Stimulated activated naive B cell treated with anti-CD40 and anti-IgM and Interleukin-4, amounts not matched to agents 10 μg/mL and 1 μg/mL and 100 μg/mL, for 72 hours (primary cell): ENCODE results near the gene IQGAP2.

Experiments
- ATAC-seq, 2 donors: fragments of 150-1000 bp; cut with Tn5 transposase; replicated peaks; 2 replicates each; pipeline ENCODE4 v1.10.0; 2021; ENCODE audit warnings: moderate library complexity in 1 of 2
- DNase-seq: peaks from one replicate; pipeline ENCODE4 v3.0.0; 2021
- H3K27ac Mint-ChIP-seq: one replicate; pipeline ENCODE4 v1.8.0; 2022; ENCODE audit warnings: mild to moderate bottlenecking, mixed read lengths
- H3K27me3 Mint-ChIP-seq, 2 donors: one replicate each; pipeline ENCODE4 v1.8.0; 2022; ENCODE audit warnings: mixed read lengths in 2 of 2
- H3K36me3 Mint-ChIP-seq, 2 donors: one replicate each; pipeline ENCODE4 v1.8.0; 2022; ENCODE audit warnings: mixed read lengths in 2 of 2, mild to moderate bottlenecking in 1 of 2
- H3K4me1 Mint-ChIP-seq, 2 donors: one replicate each; pipeline ENCODE4 v1.8.0; 2022; ENCODE audit warnings: mixed read lengths in 2 of 2, mild to moderate bottlenecking in 1 of 2
- H3K4me3 Mint-ChIP-seq, 2 donors: one replicate each; pipeline ENCODE4 v1.8.0; 2022; ENCODE audit warnings: mild to moderate bottlenecking in 2 of 2, mixed read lengths in 2 of 2, moderate library complexity in 1 of 2
- H3K9me3 Mint-ChIP-seq, 2 donors: one replicate each; pipeline ENCODE4 v1.8.0; 2022; ENCODE audit warnings: mixed read lengths in 2 of 2, mild to moderate bottlenecking in 1 of 2

Gene IQGAP2

GRCh38 chr5:76685704-76686103 is 282.6 kb downstream of the IQGAP2 start:
- Mint-ChIP-seq H3K27me3 (no peaks in the 10 kb centered on the region), H3K4me3 (no peak overlapping the region), H3K36me3 (peaks cover 0 to 8% of the 10 kb centered on the region in 2 donors), H3K4me1 (peaks cover 10 to 13% of the 10 kb centered on the region in 2 donors), H3K9me3 (no peaks in the 10 kb centered on the region), H3K27ac (no peak overlapping the region)
- DNase-seq (no peak), ATAC-seq (no peak)

- H3K36me3 Mint-ChIP-seq, result peaks cover 0 to 8% of the 10 kb centered on the region in 2 donors
- H3K27me3 Mint-ChIP-seq, result no peaks in the 10 kb centered on the region
- ATAC-seq, result no peak
- H3K27ac Mint-ChIP-seq, result no peak overlapping the region
- no peaks in the 10 kb centered on the region for H3K9me3 Mint-ChIP-seq
- peaks cover 10 to 13% of the 10 kb centered on the region in 2 donors for H3K4me1 Mint-ChIP-seq
- H3K4me3 Mint-ChIP-seq, result no peak overlapping the region
- DNase-seq, result no peak
Observed at GRCh38 chr5:76688212-76688611, 285.1 kb downstream of the IQGAP2 start.

GRCh38 chr5:76688836-76689235 is 285.8 kb downstream of the IQGAP2 start:
- ATAC-seq (no peak), DNase-seq (no peak)
- H3K36me3 Mint-ChIP-seq, result peaks cover 0 to 8% of the 10 kb centered on the region in 2 donors
- H3K4me1 Mint-ChIP-seq, result peaks cover 8 to 13% of the 10 kb centered on the region in 2 donors
- H3K4me3 Mint-ChIP-seq, result no peak overlapping the region
- no peaks in the 10 kb centered on the region for H3K27me3 Mint-ChIP-seq
- no peaks in the 10 kb centered on the region for H3K9me3 Mint-ChIP-seq
- no peak overlapping the region for H3K27ac Mint-ChIP-seq

GRCh38 chr5:76689321-76690036 is 286.4 kb downstream of the IQGAP2 start:
- peaks cover 0 to 8% of the 10 kb centered on the region in 2 donors for H3K36me3 Mint-ChIP-seq
- peaks cover 4 to 7% of the 10 kb centered on the region in 2 donors for H3K4me1 Mint-ChIP-seq
- H3K9me3 Mint-ChIP-seq, result no peaks in the 10 kb centered on the region
- no peak for DNase-seq
- H3K4me3 Mint-ChIP-seq, result no peak overlapping the region
- no peak for ATAC-seq
- no peaks in the 10 kb centered on the region for H3K27me3 Mint-ChIP-seq
- peak overlapping the region; percentile 14 for H3K27ac Mint-ChIP-seq

- Mint-ChIP-seq H3K36me3 (peaks cover 0 to 8% of the 10 kb centered on the region in 2 donors), H3K9me3 (no peaks in the 10 kb centered on the region), H3K27me3 (no peaks in the 10 kb centered on the region), H3K27ac (peak overlapping the region; percentile 14), H3K4me3 (no peak overlapping the region), H3K4me1 (peaks cover 0 to under 1% of the 10 kb centered on the region in 2 donors)
- ATAC-seq (no peak), DNase-seq (no peak)
Observed at GRCh38 chr5:76690037-76690679, 287.1 kb downstream of the IQGAP2 start.

GRCh38 chr5:76690704-76691466 is 287.8 kb downstream of the IQGAP2 start:
- ATAC-seq (no peak), DNase-seq (no peak)
- Mint-ChIP-seq H3K36me3 (peaks cover 0 to 4% of the 10 kb centered on the region in 2 donors), H3K27me3 (no peaks in the 10 kb centered on the region), H3K9me3 (no peaks in the 10 kb centered on the region), H3K4me3 (no peak overlapping the region), H3K27ac (peak overlapping the region; percentile 14), H3K4me1 (no peaks in the 10 kb centered on the region)

- Mint-ChIP-seq H3K36me3 (peaks cover 0 to 3% of the 10 kb centered on the region in 2 donors), H3K27me3 (no peaks in the 10 kb centered on the region), H3K4me1 (no peaks in the 10 kb centered on the region), H3K4me3 (no peak overlapping the region), H3K27ac (no peak overlapping the region), H3K9me3 (no peaks in the 10 kb centered on the region)
- ATAC-seq, result peak in 1 of 2 donors; percentile 31
- no peak for DNase-seq
Observed at GRCh38 chr5:76691467-76692273, 288.6 kb downstream of the IQGAP2 start.

GRCh38 chr5:76692274-76692540 is 289.1 kb downstream of the IQGAP2 start:
- H3K4me1 Mint-ChIP-seq, result no peaks in the 10 kb centered on the region
- DNase-seq, result no peak
- no peaks in the 10 kb centered on the region for H3K27me3 Mint-ChIP-seq
- no peak overlapping the region for H3K4me3 Mint-ChIP-seq
- ATAC-seq, result no peak
- H3K9me3 Mint-ChIP-seq, result no peaks in the 10 kb centered on the region
- peaks cover 0 to 3% of the 10 kb centered on the region in 2 donors for H3K36me3 Mint-ChIP-seq
- no peak overlapping the region for H3K27ac Mint-ChIP-seq

- H3K36me3 Mint-ChIP-seq, result peaks cover 0 to 3% of the 10 kb centered on the region in 2 donors
- no peak overlapping the region for H3K27ac Mint-ChIP-seq
- no peak overlapping the region for H3K4me3 Mint-ChIP-seq
- no peak for ATAC-seq
- no peaks in the 10 kb centered on the region for H3K4me1 Mint-ChIP-seq
- no peaks in the 10 kb centered on the region for H3K27me3 Mint-ChIP-seq
- no peaks in the 10 kb centered on the region for H3K9me3 Mint-ChIP-seq
- DNase-seq, result no peak
Observed at GRCh38 chr5:76692651-76693050, 289.6 kb downstream of the IQGAP2 start.

GRCh38 chr5:76693141-76693540 is 290.1 kb downstream of the IQGAP2 start:
- peaks cover 0 to 3% of the 10 kb centered on the region in 2 donors for H3K36me3 Mint-ChIP-seq

GRCh38 chr5:76694317-76694716 is 291.2 kb downstream of the IQGAP2 start:
- ATAC-seq (no peak), DNase-seq (no peak)
- Mint-ChIP-seq H3K4me1 (no peaks in the 10 kb centered on the region), H3K4me3 (no peak overlapping the region), H3K27ac (no peak overlapping the region), H3K36me3 (peaks cover 0 to 3% of the 10 kb centered on the region in 2 donors), H3K9me3 (no peaks in the 10 kb centered on the region), H3K27me3 (no peaks in the 10 kb centered on the region)

More at GRCh38 chr5:76693141-76693540, 290.1 kb downstream of the IQGAP2 start:
- Mint-ChIP-seq H3K27ac (no peak overlapping the region), H3K27me3 (no peaks in the 10 kb centered on the region), H3K9me3 (no peaks in the 10 kb centered on the region), H3K4me3 (no peak overlapping the region), H3K4me1 (no peaks in the 10 kb centered on the region)
- DNase-seq (no peak), ATAC-seq (no peak)

- no peak overlapping the region for H3K4me3 Mint-ChIP-seq
- H3K27ac Mint-ChIP-seq, result no peak overlapping the region
- no peaks in the 10 kb centered on the region for H3K4me1 Mint-ChIP-seq
- H3K27me3 Mint-ChIP-seq, result no peaks in the 10 kb centered on the region
- no peaks in the 10 kb centered on the region for H3K9me3 Mint-ChIP-seq
- no peaks in the 10 kb centered on the region for H3K36me3 Mint-ChIP-seq
- no peak for DNase-seq
- ATAC-seq, result no peak
Observed at GRCh38 chr5:76695346-76695745, 292.3 kb downstream of the IQGAP2 start.

GRCh38 chr5:76696251-76696650 is 293.2 kb downstream of the IQGAP2 start:
- peaks cover 0 to 3% of the 10 kb centered on the region in 2 donors for H3K36me3 Mint-ChIP-seq
- H3K9me3 Mint-ChIP-seq, result no peaks in the 10 kb centered on the region
- no peaks in the 10 kb centered on the region for H3K27me3 Mint-ChIP-seq
- no peaks in the 10 kb centered on the region for H3K4me1 Mint-ChIP-seq
- ATAC-seq (no peak), DNase-seq (no peak)
- H3K4me3 Mint-ChIP-seq, result no peak overlapping the region
- H3K27ac Mint-ChIP-seq, result no peak overlapping the region

- DNase-seq, result no peak
- Mint-ChIP-seq H3K27me3 (no peaks in the 10 kb centered on the region), H3K36me3 (peaks cover 0 to 3% of the 10 kb centered on the region in 2 donors), H3K4me3 (no peak overlapping the region), H3K4me1 (no peaks in the 10 kb centered on the region), H3K27ac (no peak overlapping the region), H3K9me3 (no peaks in the 10 kb centered on the region)
- ATAC-seq, result no peak
Observed at GRCh38 chr5:76697670-76698069, 294.6 kb downstream of the IQGAP2 start.
